ENCODE results near the gene TCN1. TPM values are rescaled to one million over a fixed set of nuclear protein-coding genes. Genes with fewer than 3 reads are reported as not detected.

The TCN1 gene
- total and polyA plus RNA-seq, 12 donors = 0.18 to 1.2 (median 0.32) TPM; not detected in 9

DNA sequence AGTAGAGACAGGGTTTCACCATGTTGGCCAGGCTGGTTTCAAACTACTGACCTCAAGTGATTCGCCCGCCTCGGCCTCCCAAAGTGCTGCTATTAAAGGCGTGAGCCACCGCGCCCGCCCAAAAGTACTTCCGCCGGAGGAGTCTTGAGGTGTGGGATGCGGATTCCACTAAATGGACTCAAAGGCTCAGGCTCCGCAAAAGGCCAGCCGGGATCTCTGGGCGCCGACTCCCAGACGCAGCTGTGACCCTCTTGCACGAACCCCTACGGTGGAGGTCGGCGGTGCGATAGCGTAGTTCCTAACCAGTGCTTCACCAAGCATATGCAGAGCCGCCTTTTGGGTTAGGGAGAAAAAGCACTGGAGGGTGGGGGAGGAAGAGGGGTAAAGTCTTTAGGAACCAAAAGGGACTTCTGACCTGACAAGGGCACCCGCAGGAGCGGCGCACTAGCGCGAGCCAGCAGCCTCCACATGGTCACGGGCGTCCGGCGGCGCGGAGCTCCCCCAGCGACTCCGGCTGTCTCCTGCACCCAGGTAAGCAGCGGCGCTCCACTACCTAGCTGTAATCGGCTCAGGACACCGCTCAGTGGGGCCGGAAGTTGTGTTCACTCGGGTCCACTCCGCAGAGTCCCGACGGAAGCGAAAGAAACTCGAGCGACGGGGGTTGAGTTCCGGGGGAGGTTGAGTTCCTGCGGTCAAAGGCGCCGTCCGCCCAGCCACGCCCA, 55.9 kb downstream of the TCN1 start, which contains the start of gene MRPL16:
Gene MRPL16 (minus strand): TSS at position 590 of the 722 bp plus-strand sequence. CDS start 120 bp downstream, at position 470.
- DNase-seq = peak; percentile 85 to 88
- Histone ChIP-seq H3K27me3 (no peaks in the 10 kb centered on the region), H3K27ac (peak within 1 kb of the TSS; percentile 62 to 91 (median 88)), H3K36me3 (peaks cover 0 to 40% (median 10%) of the 10 kb centered on the region in 9 donors), H3K4me3 (peak within 1 kb of the TSS; percentile 82 to 97 (median 92)), H3K9me3 (no peaks in the 10 kb centered on the region), H3K4me1 (peaks cover 0 to 20% (median 13%) of the 10 kb centered on the region in 9 donors)
- WGBS, 2 donors = 1% methylated on average over 54 of the region's 54 CpGs
- peak in 2 of 9 donors; percentile 17 to 23 for TF ChIP-seq CTCF (IDR thresholded peaks at IDR 0.05)
- ATAC-seq = peak; percentile 97 to 99 (median 98)
- intact Hi-C loops (cut with DNase I) = loop anchor here in 1 of 10 donors (2.0 to 5.0 kb wide), 2 partner anchors 56 to 143 kb away; partner anchors contain the start of genes PATL1 and STX3

DNA sequence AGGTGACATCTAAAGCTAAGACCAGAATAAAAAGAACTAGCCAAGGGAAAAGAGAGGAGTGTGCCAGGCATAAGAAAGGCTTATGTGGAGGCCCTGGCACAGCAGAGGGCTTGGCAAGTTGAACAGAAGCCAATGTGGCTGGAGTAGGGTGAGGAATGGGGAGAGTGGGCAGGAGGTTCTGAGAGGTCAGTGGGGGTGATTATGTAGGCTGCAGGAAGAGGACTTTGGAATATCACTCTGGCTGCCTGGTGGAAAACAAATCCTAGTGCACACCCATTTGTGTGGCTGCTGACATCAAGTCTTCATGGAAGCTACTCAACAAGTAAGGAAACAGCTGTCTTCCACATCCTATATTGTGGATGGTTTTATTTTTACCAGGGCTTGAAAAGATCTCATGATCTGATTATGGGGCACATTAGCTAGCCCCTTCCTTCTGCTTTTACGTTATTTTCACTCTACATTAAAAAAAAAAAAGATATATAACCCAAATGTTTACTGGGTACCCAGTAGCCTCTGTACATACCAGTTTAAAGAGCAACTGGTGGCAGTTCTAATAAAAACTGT, 59.2 kb downstream of the TCN1 start:
- Histone ChIP-seq H3K27me3 (no peaks in the 10 kb centered on the region), H3K36me3 (peaks cover 0 to 68% (median 10%) of the 10 kb centered on the region in 9 donors)
- WGBS, 2 donors = 56 to 57% methylated on average over 1 of the region's 1 CpG

DNA sequence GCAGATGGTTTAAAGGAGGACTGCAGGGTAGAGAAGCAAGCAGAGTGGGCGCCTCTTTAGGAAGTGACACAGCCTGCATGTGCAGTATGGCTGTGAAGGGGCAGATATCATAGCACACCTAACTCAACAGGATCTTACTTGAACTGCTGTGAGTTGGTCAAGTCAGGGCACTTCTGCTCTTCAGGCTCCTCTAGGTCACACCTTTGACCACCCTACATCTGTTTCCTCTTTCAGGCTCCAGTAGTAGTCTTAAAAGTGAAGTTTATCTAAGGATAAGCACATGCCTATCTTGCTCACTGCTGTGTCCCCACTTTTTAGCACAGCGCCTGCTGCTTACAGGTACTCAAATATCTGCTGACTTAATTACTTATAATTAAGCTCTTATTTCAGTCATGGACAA, 62.2 kb downstream of the TCN1 start:
- intact Hi-C loops (cut with DNase I) = loop anchor here in 8 of 10 donors (5.0 to 10.0 kb wide), 8 partner anchors 52 to 269 kb away; partner anchors contain the start of gene PATL1 (in 3 of the 8)
- Histone ChIP-seq H3K36me3 (peaks cover 0 to 88% (median 15%) of the 10 kb centered on the region in 9 donors), H3K9me3 (no peaks in the 10 kb centered on the region), H3K4me3 (no peak overlapping the region), H3K4me1 (peaks cover 0 to 22% (median 13%) of the 10 kb centered on the region in 9 donors), H3K27ac (no peak overlapping the region), H3K27me3 (no peaks in the 10 kb centered on the region)
- WGBS, 2 donors = 96 to 98% methylated on average over 2 of the region's 2 CpGs
- no peak for ATAC-seq
- no peak for TF ChIP-seq CTCF (IDR thresholded peaks at IDR 0.05)
- DNase-seq = no peak

More for the DNA sequence above, 59.2 kb downstream of the TCN1 start:
- Histone ChIP-seq H3K9me3 (no peaks in the 10 kb centered on the region), H3K4me1 (peaks cover 0 to 27% (median 17%) of the 10 kb centered on the region in 9 donors), H3K4me3 (no peak overlapping the region), H3K27ac (no peak overlapping the region)
- DNase-seq (no peak), ATAC-seq (no peak)
- TF ChIP-seq CTCF (IDR thresholded peaks at IDR 0.05) = no peak
- intact Hi-C loops (cut with DNase I) = loop anchor here in 6 of 10 donors (10.0 kb wide), 4 partner anchors 142 to 272 kb away; partner anchors contain the start of gene PATL1 (in 2 of the 6)

Other genes starting within 250 kb of the TCN1 start
- 10 to 100 TPM; 20.2 to 30.4 (median 25.2) TPM for gene PATL1, start 197.4 kb downstream of the TCN1 start, total RNA-seq
- 10 to 100 TPM in 1 of 2 donors, 1 to 10 TPM in 1; 9.0 to 13.8 TPM for gene PATL1, start 197.4 kb downstream of the TCN1 start, polyA plus RNA-seq
- not detected for gene OR10V1, start 152.6 kb downstream of the TCN1 start, total RNA-seq
- not detected for gene OR10V1, start 152.6 kb downstream of the TCN1 start, polyA plus RNA-seq
- gene STX3, start 111.1 kb downstream of the TCN1 start, total RNA-seq = 10 to 100 TPM in 3 of 10 donors, 1 to 10 TPM in 7; 5.4 to 12.8 (median 8.1) TPM
- gene STX3, start 111.1 kb downstream of the TCN1 start, polyA plus RNA-seq = 10 to 100 TPM; 10.8 to 11.9 TPM
- gene MRPL16, start 55.7 kb downstream of the TCN1 start, total RNA-seq = 100 to 1,000 TPM in 1 of 10 donors, 10 to 100 TPM in 9; 69.9 to 108 (median 89.8) TPM
- 10 to 100 TPM; 70.0 to 86.5 TPM for gene MRPL16, start 55.7 kb downstream of the TCN1 start, polyA plus RNA-seq
- gene CBLIF, start 21.0 kb downstream of the TCN1 start, total RNA-seq = not detected
- gene CBLIF, start 21.0 kb downstream of the TCN1 start, polyA plus RNA-seq = not detected
- gene OOSP3, start 12.3 kb upstream of the TCN1 start, total RNA-seq = not detected
- not detected for gene OOSP3, start 12.3 kb upstream of the TCN1 start, polyA plus RNA-seq
- not detected for gene OOSP1, start 71.9 kb upstream of the TCN1 start, total RNA-seq
- gene OOSP1, start 71.9 kb upstream of the TCN1 start, polyA plus RNA-seq = not detected
- gene OOSP4A, start 97.5 kb upstream of the TCN1 start, total RNA-seq = not detected
- not detected for gene OOSP4A, start 97.5 kb upstream of the TCN1 start, polyA plus RNA-seq
- not detected for gene OOSP4B, start 150.7 kb upstream of the TCN1 start, total RNA-seq
- gene OOSP4B, start 150.7 kb upstream of the TCN1 start, polyA plus RNA-seq = not detected
- gene OOSP2, start 173.9 kb upstream of the TCN1 start, total RNA-seq = not detected
- not detected for gene OOSP2, start 173.9 kb upstream of the TCN1 start, polyA plus RNA-seq
- gene MS4A3, start 190.2 kb upstream of the TCN1 start, total RNA-seq = under 1 TPM in 1 of 10 donors, not detected in 9; 0.25 TPM
- not detected for gene MS4A3, start 190.2 kb upstream of the TCN1 start, polyA plus RNA-seq
- gene MS4A2, start 222.2 kb upstream of the TCN1 start, total RNA-seq = under 1 TPM in 7 of 10 donors, not detected in 3; 0.20 to 0.79 (median 0.51) TPM
- under 1 TPM in 1 of 2 donors, not detected in 1; 0.06 TPM for gene MS4A2, start 222.2 kb upstream of the TCN1 start, polyA plus RNA-seq